HG03175 (cell line): Measurements from ENCODE around the gene TFPI2.

Experiments used
- ATAC-seq: cut with Tn5 transposase; IDR thresholded peaks from one replicate; pipeline ENCODE4 v1.9.1; 2021; ENCODE audit warnings: mild to moderate bottlenecking, moderate library complexity; ENCODE audit not compliant: unreplicated experiment

TFPI2 gene

GRCh38 chr7:93910076-93910994 lies 19.8 kb upstream of the TFPI2 start:
- ATAC-seq = no peak

- no peak for ATAC-seq
Measured at GRCh38 chr7:93906267-93906666, 15.7 kb upstream of the TFPI2 start, which contains the start of gene GNGT1. Gene GNGT1 (plus strand): TSS chr7:93906567. CDS start chr7:93906747, 180 bp downstream.

GRCh38 chr7:93902777-93903423 lies 12.3 kb upstream of the TFPI2 start:
- ATAC-seq = peak; percentile 53

GRCh38 chr7:93897680-93898079 lies 7.1 kb upstream of the TFPI2 start:
- no peak for ATAC-seq

GRCh38 chr7:93895859-93896600 lies 5.5 kb upstream of the TFPI2 start:
- no peak for ATAC-seq

- ATAC-seq = no peak
Measured at GRCh38 chr7:93894966-93895640, 4.5 kb upstream of the TFPI2 start.

- ATAC-seq = no peak
Measured at GRCh38 chr7:93894426-93894825, 3.9 kb upstream of the TFPI2 start.

GRCh38 chr7:93890041-93890463 lies 501 bp downstream of the TFPI2 start:
- ATAC-seq = peak; percentile 63

GRCh38 chr7:93889261-93889660 lies 1.3 kb downstream of the TFPI2 start:
- ATAC-seq = no peak

GRCh38 chr7:93884541-93884940 lies 6.0 kb downstream of the TFPI2 start:
- ATAC-seq = no peak

GRCh38 chr7:93883917-93884345 lies 6.6 kb downstream of the TFPI2 start:
- ATAC-seq = no peak

- no peak for ATAC-seq
Measured at GRCh38 chr7:93883078-93883916, 7.3 kb downstream of the TFPI2 start.

GRCh38 chr7:93882468-93882867 lies 8.1 kb downstream of the TFPI2 start:
- ATAC-seq = no peak

GRCh38 chr7:93879356-93879755 lies 11.2 kb downstream of the TFPI2 start:
- no peak for ATAC-seq

- no peak for ATAC-seq
Measured at GRCh38 chr7:93877742-93878141, 12.8 kb downstream of the TFPI2 start.

- ATAC-seq = no peak
Measured at GRCh38 chr7:93873998-93874574, 16.5 kb downstream of the TFPI2 start.

- ATAC-seq = no peak
Measured at GRCh38 chr7:93866886-93867285, 23.7 kb downstream of the TFPI2 start.

GRCh38 chr7:93862651-93863050 lies 27.9 kb downstream of the TFPI2 start:
- ATAC-seq = no peak

GRCh38 chr7:93861325-93861949 lies 29.1 kb downstream of the TFPI2 start:
- peak; percentile 68 for ATAC-seq
